HepG2 (cell line): ENCODE measurements around the gene ZSCAN31. TPM values are rescaled to one million over a fixed set of nuclear protein-coding genes. Genes with fewer than 3 reads are reported as not detected.

Experiments used
- BRD4 ChIP-seq: sonication (generic); formaldehyde crosslinking; IDR thresholded peaks from 2 replicates; pipeline ENCODE4 v1.4.0; 2020; ENCODE audit warnings: missing genetic modification reagents
- CC2D1A ChIP-seq: sonication (generic); formaldehyde crosslinking; IDR thresholded peaks from 2 replicates; pipeline ENCODE4 v1.8.1; 2023; ENCODE audit warnings: mild to moderate bottlenecking, missing genetic modification reagents
- CCAR2 ChIP-seq: fragments of 200-400 bp; formaldehyde crosslinking; optimal IDR thresholded peaks from 2 replicates; pipeline ENCODE3; 2018; ENCODE audit warnings: low read depth, mild to moderate bottlenecking, low read length, moderate library complexity
- FOXA1 ChIP-seq, 2 experiments: fragments of 450-650 bp in 1 of 2; sonication (generic) in 1 of 2; formaldehyde crosslinking in 1 of 2; IDR thresholded peaks; 2 replicates each; pipeline versions ENCODE4 v1.4.0 to v1.6.1; 2016 to 2020; ENCODE audit warnings: missing genetic modification reagents in 1 of 2
- GATA4 ChIP-seq: sonication (generic); IDR thresholded peaks from 2 replicates; pipeline ENCODE4 v1.6.1; 2016; ENCODE audit warnings: antibody characterized with exemption, low read depth, borderline replicate concordance
- GPN1 ChIP-seq: sonication (generic); formaldehyde crosslinking; IDR thresholded peaks from 2 replicates; pipeline ENCODE4 v1.5.1; 2020; ENCODE audit warnings: missing genetic modification reagents, borderline replicate concordance
- HDAC2 ChIP-seq: sonication (generic); formaldehyde crosslinking; IDR thresholded peaks from 2 replicates; pipeline ENCODE4 v1.4.0; 2020; ENCODE audit warnings: missing genetic modification reagents
- KMT2B ChIP-seq: IDR thresholded peaks from 2 replicates; pipeline ENCODE4 v1.6.1; 2016; ENCODE audit warnings: missing genetic modification reagents, missing compliant biosample characterization
- LCORL ChIP-seq, 2 experiments: fragments of 450-650 bp in 1 of 2; sonication (generic) in 1 of 2; formaldehyde crosslinking in 1 of 2; IDR thresholded peaks; 2 replicates each; pipeline versions ENCODE4 v1.5.0 to v1.6.1; 2017 to 2020; ENCODE audit warnings: antibody characterized with exemption in 1 of 2, missing genetic modification reagents in 1 of 2
- SKI ChIP-seq: fragments of 450-650 bp; IDR thresholded peaks from one replicate; pipeline ENCODE4 v1.6.1; 2018; ENCODE audit warnings: mild to moderate bottlenecking; ENCODE audit not compliant: partially characterized antibody
- U2AF1 ChIP-seq: fragments of 200-400 bp; formaldehyde crosslinking; optimal IDR thresholded peaks from 2 replicates; pipeline ENCODE3; 2017; ENCODE audit warnings: mild to moderate bottlenecking, low read depth, low read length
- ZNF878 ChIP-seq: sonication (generic); formaldehyde crosslinking; IDR thresholded peaks from 2 replicates; pipeline ENCODE4 v1.8.1; 2023; ENCODE audit warnings: mild to moderate bottlenecking, missing genetic modification reagents, moderate library complexity
- ZNF883 ChIP-seq: sonication (generic); formaldehyde crosslinking; IDR thresholded peaks from 2 replicates; pipeline ENCODE4 v1.5.1; 2020; ENCODE audit warnings: mild to moderate bottlenecking, missing genetic modification reagents; ENCODE audit errors: not compliant biosample characterization
- polyA plus RNA-seq, 8 experiments: library from polyadenylated mRNA; depleted of rRNA in 3 of 8; stranded (reverse) in 7 of 8; unstranded in 1 of 8; fragments of >200 nt; fragmentation: Illumina TruSeq in 4 of 8; extraction: Trizol in 4 of 8; gene quantifications; 2 replicates each; pipeline versions ENCODE4 v1.2.1 to v1.2.3, GENCODE V29; 2011 to 2016; ENCODE audit warnings: low read depth in 4 of 8, missing spikeins in 1 of 8, mixed read lengths in 1 of 8; ENCODE audit not compliant: insufficient read depth in 1 of 8
- total RNA-seq, 5 experiments: library from RNA; depleted of rRNA; stranded (reverse); fragments of >200 nt; fragmentation: Illumina TruSeq; extraction: Trizol; gene quantifications; 2 replicates each; pipeline ENCODE4 v1.2.3, GENCODE V29; 2016; ENCODE audit warnings: low read depth in 1 of 5
- TF ChIP-seq, protein P1 (sequence below): sonication (generic); formaldehyde crosslinking; IDR thresholded peaks from 2 replicates; pipeline ENCODE4 v1.5.1; 2020; ENCODE audit warnings: missing genetic modification reagents, mild to moderate bottlenecking, borderline replicate concordance
- TF ChIP-seq, protein P2 (sequence below): sonication (generic); formaldehyde crosslinking; IDR thresholded peaks from 2 replicates; pipeline ENCODE4 v1.4.0; 2020; ENCODE audit warnings: missing genetic modification reagents, borderline replicate concordance
- TF ChIP-seq, protein P3 (sequence below): sonication (generic); formaldehyde crosslinking; IDR thresholded peaks from 2 replicates; pipeline ENCODE4 v1.4.0; 2020; ENCODE audit warnings: low read depth, mild to moderate bottlenecking, missing genetic modification reagents
- TF ChIP-seq, protein P4 (sequence below): sonication (generic); formaldehyde crosslinking; IDR thresholded peaks from 2 replicates; pipeline ENCODE4 v1.5.0; 2020; ENCODE audit warnings: missing genetic modification reagents
- TF ChIP-seq, protein P5 (sequence below): sonication (generic); formaldehyde crosslinking; IDR thresholded peaks from 2 replicates; pipeline ENCODE4 v1.4.0; 2020; ENCODE audit warnings: missing genetic modification reagents, borderline replicate concordance

Gene ZSCAN31
- total and polyA plus RNA-seq, 2 of the 13 experiments (the other 11 are each of a cell fraction or from before 2014, with no cell fraction given): 5.3 to 6.2 TPM

DNA sequence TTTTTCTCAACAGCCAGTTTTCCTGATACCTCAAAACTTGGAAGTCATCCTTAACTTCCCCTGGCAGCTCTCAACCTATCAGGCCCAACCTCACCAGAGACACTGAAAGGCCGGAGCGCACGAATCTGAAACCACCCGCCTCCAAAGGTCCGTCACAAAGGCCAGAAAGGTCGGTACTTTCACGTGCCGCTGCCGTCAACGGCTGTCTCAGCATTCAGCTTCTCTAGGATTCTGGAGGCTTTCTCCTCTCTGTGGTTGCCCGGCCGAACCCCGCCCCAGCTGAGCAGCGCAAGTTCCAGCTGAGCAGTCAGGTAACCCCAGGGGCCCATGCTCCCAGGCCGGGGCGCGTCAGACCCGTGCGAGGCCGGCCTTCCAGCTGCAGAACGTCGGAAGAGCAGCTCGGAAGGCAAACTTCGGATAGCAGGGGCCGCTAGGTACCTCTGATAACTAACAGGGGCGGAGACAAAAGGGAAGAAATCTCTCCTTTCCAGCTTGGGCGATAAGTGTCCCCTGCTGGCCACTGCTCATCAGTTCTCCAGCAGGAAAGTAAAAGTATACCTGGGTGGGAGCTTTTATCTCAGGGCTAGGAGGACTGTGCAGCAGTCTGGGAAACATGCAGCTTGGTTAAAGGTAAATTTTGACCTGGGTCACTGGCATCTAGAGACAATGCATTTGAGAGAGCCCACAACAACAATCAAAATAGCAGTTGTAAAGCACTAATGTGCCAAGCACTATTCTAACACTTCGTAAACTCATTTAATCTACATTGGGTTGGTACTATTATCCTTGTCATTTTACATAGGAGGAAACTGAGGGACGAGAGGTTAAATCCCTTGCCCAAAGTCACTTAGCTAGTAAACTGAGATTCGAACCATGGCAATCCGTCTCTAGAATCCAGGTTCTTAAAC is 47.5 kb upstream of the ZSCAN31 start (continued):
- TF ChIP-seq, protein P1, sequence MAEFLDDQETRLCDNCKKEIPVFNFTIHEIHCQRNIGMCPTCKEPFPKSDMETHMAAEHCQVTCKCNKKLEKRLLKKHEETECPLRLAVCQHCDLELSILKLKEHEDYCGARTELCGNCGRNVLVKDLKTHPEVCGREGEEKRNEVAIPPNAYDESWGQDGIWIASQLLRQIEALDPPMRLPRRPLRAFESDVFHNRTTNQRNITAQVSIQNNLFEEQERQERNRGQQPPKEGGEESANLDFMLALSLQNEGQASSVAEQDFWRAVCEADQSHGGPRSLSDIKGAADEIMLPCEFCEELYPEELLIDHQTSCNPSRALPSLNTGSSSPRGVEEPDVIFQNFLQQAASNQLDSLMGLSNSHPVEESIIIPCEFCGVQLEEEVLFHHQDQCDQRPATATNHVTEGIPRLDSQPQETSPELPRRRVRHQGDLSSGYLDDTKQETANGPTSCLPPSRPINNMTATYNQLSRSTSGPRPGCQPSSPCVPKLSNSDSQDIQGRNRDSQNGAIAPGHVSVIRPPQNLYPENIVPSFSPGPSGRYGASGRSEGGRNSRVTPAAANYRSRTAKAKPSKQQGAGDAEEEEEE (CRISPR knock-in tag): 0 out of 2 replicates have a peak, but pooled peaks have one; percentile 81
- TF ChIP-seq HDAC2 (CRISPR knock-in tag): peak; percentile 98
- TF ChIP-seq LCORL (IDR thresholded peaks at IDR 0.05): no peak
- peak; percentile 81 for TF ChIP-seq LCORL (CRISPR knock-in tag; IDR thresholded peaks at IDR 0.05)
- peak; percentile 43 for TF ChIP-seq CCAR2
- no peak for TF ChIP-seq CC2D1A (CRISPR knock-in tag)
- TF ChIP-seq, protein P2, sequence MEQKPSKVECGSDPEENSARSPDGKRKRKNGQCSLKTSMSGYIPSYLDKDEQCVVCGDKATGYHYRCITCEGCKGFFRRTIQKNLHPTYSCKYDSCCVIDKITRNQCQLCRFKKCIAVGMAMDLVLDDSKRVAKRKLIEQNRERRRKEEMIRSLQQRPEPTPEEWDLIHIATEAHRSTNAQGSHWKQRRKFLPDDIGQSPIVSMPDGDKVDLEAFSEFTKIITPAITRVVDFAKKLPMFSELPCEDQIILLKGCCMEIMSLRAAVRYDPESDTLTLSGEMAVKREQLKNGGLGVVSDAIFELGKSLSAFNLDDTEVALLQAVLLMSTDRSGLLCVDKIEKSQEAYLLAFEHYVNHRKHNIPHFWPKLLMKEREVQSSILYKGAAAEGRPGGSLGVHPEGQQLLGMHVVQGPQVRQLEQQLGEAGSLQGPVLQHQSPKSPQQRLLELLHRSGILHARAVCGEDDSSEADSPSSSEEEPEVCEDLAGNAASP (CRISPR knock-in tag): peak; percentile 66; the same call in 1 of the 2 replicates
- TF ChIP-seq, protein P3, sequence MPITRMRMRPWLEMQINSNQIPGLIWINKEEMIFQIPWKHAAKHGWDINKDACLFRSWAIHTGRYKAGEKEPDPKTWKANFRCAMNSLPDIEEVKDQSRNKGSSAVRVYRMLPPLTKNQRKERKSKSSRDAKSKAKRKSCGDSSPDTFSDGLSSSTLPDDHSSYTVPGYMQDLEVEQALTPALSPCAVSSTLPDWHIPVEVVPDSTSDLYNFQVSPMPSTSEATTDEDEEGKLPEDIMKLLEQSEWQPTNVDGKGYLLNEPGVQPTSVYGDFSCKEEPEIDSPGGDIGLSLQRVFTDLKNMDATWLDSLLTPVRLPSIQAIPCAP (CRISPR knock-in tag): no peak
- TF ChIP-seq KMT2B (CRISPR knock-in tag): peak; percentile 98
- TF ChIP-seq ZNF878 (CRISPR knock-in tag): peak; percentile 92
- TF ChIP-seq, protein P4, sequence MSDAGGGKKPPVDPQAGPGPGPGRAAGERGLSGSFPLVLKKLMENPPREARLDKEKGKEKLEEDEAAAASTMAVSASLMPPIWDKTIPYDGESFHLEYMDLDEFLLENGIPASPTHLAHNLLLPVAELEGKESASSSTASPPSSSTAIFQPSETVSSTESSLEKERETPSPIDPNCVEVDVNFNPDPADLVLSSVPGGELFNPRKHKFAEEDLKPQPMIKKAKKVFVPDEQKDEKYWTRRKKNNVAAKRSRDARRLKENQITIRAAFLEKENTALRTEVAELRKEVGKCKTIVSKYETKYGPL (CRISPR knock-in tag): no peak
- TF ChIP-seq U2AF1: peak; percentile 87
- TF ChIP-seq BRD4: no peak
- peak; percentile 95 for TF ChIP-seq ZNF883 (CRISPR knock-in tag)
- TF ChIP-seq GATA4: no peak
- no peak for TF ChIP-seq GPN1 (CRISPR knock-in tag)
- TF ChIP-seq, protein P5, sequence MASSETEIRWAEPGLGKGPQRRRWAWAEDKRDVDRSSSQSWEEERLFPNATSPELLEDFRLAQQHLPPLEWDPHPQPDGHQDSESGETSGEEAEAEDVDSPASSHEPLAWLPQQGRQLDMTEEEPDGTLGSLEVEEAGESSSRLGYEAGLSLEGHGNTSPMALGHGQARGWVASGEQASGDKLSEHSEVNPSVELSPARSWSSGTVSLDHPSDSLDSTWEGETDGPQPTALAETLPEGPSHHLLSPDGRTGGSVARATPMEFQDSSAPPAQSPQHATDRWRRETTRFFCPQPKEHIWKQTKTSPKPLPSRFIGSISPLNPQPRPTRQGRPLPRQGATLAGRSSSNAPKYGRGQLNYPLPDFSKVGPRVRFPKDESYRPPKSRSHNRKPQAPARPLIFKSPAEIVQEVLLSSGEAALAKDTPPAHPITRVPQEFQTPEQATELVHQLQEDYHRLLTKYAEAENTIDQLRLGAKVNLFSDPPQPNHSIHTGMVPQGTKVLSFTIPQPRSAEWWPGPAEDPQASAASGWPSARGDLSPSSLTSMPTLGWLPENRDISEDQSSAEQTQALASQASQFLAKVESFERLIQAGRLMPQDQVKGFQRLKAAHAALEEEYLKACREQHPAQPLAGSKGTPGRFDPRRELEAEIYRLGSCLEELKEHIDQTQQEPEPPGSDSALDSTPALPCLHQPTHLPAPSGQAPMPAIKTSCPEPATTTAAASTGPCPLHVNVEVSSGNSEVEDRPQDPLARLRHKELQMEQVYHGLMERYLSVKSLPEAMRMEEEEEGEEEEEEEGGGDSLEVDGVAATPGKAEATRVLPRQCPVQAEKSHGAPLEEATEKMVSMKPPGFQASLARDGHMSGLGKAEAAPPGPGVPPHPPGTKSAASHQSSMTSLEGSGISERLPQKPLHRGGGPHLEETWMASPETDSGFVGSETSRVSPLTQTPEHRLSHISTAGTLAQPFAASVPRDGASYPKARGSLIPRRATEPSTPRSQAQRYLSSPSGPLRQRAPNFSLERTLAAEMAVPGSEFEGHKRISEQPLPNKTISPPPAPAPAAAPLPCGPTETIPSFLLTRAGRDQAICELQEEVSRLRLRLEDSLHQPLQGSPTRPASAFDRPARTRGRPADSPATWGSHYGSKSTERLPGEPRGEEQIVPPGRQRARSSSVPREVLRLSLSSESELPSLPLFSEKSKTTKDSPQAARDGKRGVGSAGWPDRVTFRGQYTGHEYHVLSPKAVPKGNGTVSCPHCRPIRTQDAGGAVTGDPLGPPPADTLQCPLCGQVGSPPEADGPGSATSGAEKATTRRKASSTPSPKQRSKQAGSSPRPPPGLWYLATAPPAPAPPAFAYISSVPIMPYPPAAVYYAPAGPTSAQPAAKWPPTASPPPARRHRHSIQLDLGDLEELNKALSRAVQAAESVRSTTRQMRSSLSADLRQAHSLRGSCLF (CRISPR knock-in tag): no peak
- no peak for TF ChIP-seq FOXA1 (IDR thresholded peaks at IDR 0.05)
- TF ChIP-seq FOXA1 (CRISPR knock-in tag; IDR thresholded peaks at IDR 0.05): peak; percentile 25; the same call in 1 of the 2 replicates
- TF ChIP-seq SKI: peak; percentile 89
